Measurements from ENCODE around the gene SUSD3. TPM values are rescaled to one million over a fixed set of nuclear protein-coding genes. Genes with fewer than 3 reads are reported as not detected.
A peak's percentile ranks its signal among the peaks of the same experiment; 100 is the strongest.

Gene SUSD3
- total and polyA plus RNA-seq, 2 of the 8 experiments (the other 6 are each of a cell fraction or from before 2014, with no cell fraction given), result 5.5 to 35.4 TPM

DNA sequence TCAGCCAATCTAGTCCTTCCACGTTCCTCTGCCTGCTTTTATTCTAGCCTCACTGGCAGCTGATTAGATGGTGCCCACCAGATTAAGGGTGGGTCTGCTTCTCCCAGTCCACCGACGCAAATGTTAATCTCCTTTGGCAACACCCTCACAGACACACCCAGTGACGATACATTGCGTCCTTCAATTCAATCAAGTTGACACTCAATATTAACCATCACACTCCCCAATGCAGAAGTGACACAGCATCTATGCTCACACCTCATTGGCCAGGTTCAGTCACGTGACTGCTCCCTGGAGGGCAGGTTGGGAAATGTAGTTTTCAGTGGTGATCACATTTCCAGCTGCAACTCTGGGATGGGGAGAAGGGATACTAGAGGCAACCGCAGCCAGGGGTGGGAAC lies 13.0 kb downstream of the SUSD3 start:
- DNase-seq (ENCODE audit: low read depth in 1 of 2, low spot score in 2 of 2), result peak in 1 of 2 experiments; percentile 65
- Histone ChIP-seq H3K9ac (replicated peaks in 1 of 4; ENCODE audit: extremely low read depth in 1 of 4, low read depth in 3 of 4, low read length in 3 of 4) (no peak overlapping the region), H2BK20ac (ENCODE audit: low read length) (no peak overlapping the region), H3K79me2 (ENCODE audit: control insufficient read depth in 1 of 2, insufficient read depth in 2 of 2, low read length in 2 of 2) (no peaks in the 10 kb centered on the region), H3K56ac (replicated peaks; ENCODE audit: insufficient read length, low read depth, low read length) (no peak overlapping the region), H3K4me3 (ENCODE audit: extremely low read depth in 1 of 4, insufficient read depth in 2 of 4, low read depth in 3 of 4, low read length in 4 of 4) (no peak overlapping the region), H2AK5ac (ENCODE audit: low read depth, low read length) (no peak overlapping the region), H3K4ac (replicated peaks; ENCODE audit: insufficient read length, low read depth, low read length) (no peak overlapping the region), H2AFZ (ENCODE audit: low read length) (no peak overlapping the region), H3K27me3 (replicated peaks in 1 of 4; ENCODE audit: control insufficient read depth in 3 of 4, extremely low read depth in 1 of 4, insufficient read depth in 3 of 4, low read length in 3 of 4) (no peaks in the 10 kb centered on the region), H4K20me1 (replicated peaks in 1 of 2; ENCODE audit: control insufficient read depth in 1 of 2, insufficient read depth in 2 of 2, low read length in 2 of 2) (no peaks in the 10 kb centered on the region), H4K91ac (replicated peaks; ENCODE audit: insufficient read length, low read length) (no peak overlapping the region), H4K5ac (ENCODE audit: insufficient read length, low read depth, low read length) (no peak overlapping the region), H3K4me1 (replicated peaks in 1 of 4; ENCODE audit: control insufficient read depth in 3 of 4, insufficient read depth in 4 of 4, low read length in 3 of 4) (0 out of 7 replicates have a peak, but pooled peaks cover 0 to 2% (median 0%) of the 10 kb centered on the region in 4 experiments), H3K14ac (ENCODE audit: insufficient read length) (no peak overlapping the region), H2BK12ac (ENCODE audit: low read depth, low read length) (0 out of 2 replicates have a peak overlapping the region, but pooled peaks have one; percentile 17), H3K18ac (ENCODE audit: extremely low read depth, low read length) (no peak overlapping the region), H3K23ac (ENCODE audit: insufficient read length) (no peak overlapping the region), H3K4me2 (ENCODE audit: insufficient read depth in 1 of 2, low read depth in 2 of 2, low read length in 2 of 2) (no peak overlapping the region), H2BK5ac (ENCODE audit: low read depth, low read length) (no peak overlapping the region), H3K9me3 (ENCODE audit: insufficient read depth in 2 of 2, low read depth in 1 of 2, low read length in 1 of 2) (no peaks in the 10 kb centered on the region), H4K8ac (ENCODE audit: extremely low read depth, insufficient read depth, low read length) (no peak overlapping the region), H3K36me3 (ENCODE audit: control insufficient read depth in 2 of 4, insufficient read depth in 4 of 4, low read length in 3 of 4) (no peaks in the 10 kb centered on the region), H3K23me2 (ENCODE audit: low read depth, low read length) (no peaks in the 10 kb centered on the region), H3K27ac (ENCODE audit: low read depth, low read length) (no peak overlapping the region), H2BK15ac (ENCODE audit: low read length) (peak overlapping the region; percentile 37; the same call in 1 of the 2 replicates), H3K79me1 (ENCODE audit: low read depth, low read length) (no peaks in the 10 kb centered on the region), H2BK120ac (replicated peaks; ENCODE audit: low read depth, low read length) (no peak overlapping the region)
- ChIA-PET POLR2A (ENCODE audit: partially characterized antibody) (interaction anchor here (0.8 kb wide), 1 partner anchor 498 kb away, joined by 3 read pairs; no protein-coding TSS in a partner anchor), CTCF (ENCODE audit: partially characterized antibody) (interaction anchor here (1.0 to 1.7 kb wide), 3 partner anchors 9 to 68 kb away, joined by 3 to 7 read pairs (median 6); no protein-coding TSS in a partner anchor)
- 82% methylated on average over 7 of the region's 7 CpGs; no CpG with 5 or more reads in 1 of the 2 experiments for WGBS, 2 experiments (ENCODE audit: extremely low coverage in 1 of 2, insufficient coverage in 1 of 2, insufficient read length in 1 of 2, insufficient replicate concordance in 2 of 2, low coverage in 1 of 2, low lambda C conversion rate in 2 of 2, missing lambda C conversion rate in 1 of 2)
- FAIRE-seq, result peak; percentile 73
- TF ChIP-seq, protein P1, sequence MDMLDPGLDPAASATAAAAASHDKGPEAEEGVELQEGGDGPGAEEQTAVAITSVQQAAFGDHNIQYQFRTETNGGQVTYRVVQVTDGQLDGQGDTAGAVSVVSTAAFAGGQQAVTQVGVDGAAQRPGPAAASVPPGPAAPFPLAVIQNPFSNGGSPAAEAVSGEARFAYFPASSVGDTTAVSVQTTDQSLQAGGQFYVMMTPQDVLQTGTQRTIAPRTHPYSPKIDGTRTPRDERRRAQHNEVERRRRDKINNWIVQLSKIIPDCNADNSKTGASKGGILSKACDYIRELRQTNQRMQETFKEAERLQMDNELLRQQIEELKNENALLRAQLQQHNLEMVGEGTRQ (IDR thresholded peaks at IDR 0.05; ENCODE audit: low read length), result peak; percentile 91
- TF ChIP-seq, protein P2, sequence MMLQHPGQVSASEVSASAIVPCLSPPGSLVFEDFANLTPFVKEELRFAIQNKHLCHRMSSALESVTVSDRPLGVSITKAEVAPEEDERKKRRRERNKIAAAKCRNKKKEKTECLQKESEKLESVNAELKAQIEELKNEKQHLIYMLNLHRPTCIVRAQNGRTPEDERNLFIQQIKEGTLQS (IDR thresholded peaks at IDR 0.05; ENCODE audit: insufficient read depth, low read depth, low read length), result peak; percentile 78; the same call in 1 of the 2 replicates
- TF ChIP-seq POU5F1 (IDR thresholded peaks at IDR 0.05; ENCODE audit: low read depth, low read length) (no peak), BACH1 (IDR thresholded peaks at IDR 0.05; ENCODE audit: low read length) (0 out of 2 replicates have a peak, but pooled peaks have one; percentile 15), KDM4A (IDR thresholded peaks at IDR 0.05; ENCODE audit: low read depth, low read length, severe bottlenecking) (no peak), BCL11A (IDR thresholded peaks at IDR 0.05; ENCODE audit: low read depth in 2 of 2, low read length in 2 of 2) (no peak), SP1 (IDR thresholded peaks at IDR 0.05; ENCODE audit: low read depth, low read length) (peak; percentile 65; the same call in 1 of the 2 replicates), SIX5 (IDR thresholded peaks at IDR 0.05; ENCODE audit: low read depth, low read length) (peak; percentile 74), ZNF274 (IDR thresholded peaks at IDR 0.05; ENCODE audit: borderline replicate concordance, extremely low read depth, low read length) (no peak)
- TF ChIP-seq, protein P3, sequence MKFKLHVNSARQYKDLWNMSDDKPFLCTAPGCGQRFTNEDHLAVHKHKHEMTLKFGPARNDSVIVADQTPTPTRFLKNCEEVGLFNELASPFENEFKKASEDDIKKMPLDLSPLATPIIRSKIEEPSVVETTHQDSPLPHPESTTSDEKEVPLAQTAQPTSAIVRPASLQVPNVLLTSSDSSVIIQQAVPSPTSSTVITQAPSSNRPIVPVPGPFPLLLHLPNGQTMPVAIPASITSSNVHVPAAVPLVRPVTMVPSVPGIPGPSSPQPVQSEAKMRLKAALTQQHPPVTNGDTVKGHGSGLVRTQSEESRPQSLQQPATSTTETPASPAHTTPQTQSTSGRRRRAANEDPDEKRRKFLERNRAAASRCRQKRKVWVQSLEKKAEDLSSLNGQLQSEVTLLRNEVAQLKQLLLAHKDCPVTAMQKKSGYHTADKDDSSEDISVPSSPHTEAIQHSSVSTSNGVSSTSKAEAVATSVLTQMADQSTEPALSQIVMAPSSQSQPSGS (IDR thresholded peaks at IDR 0.05; ENCODE audit: low read length), result no peak

Measured in H1 (cell line).